GM19395 (cell line): ENCODE measurements around the gene ZNF792.
"Not testable (repeated sequence)": the region's sequence is repeated elsewhere in the genome, so short reads cannot be mapped to it uniquely, and the experiment has no call there.

Experiments
- ATAC-seq: cut with Tn5 transposase; IDR thresholded peaks from one replicate; pipeline ENCODE4 v1.9.1; 2021; ENCODE audit warnings: mild to moderate bottlenecking, moderate library complexity; ENCODE audit not compliant: unreplicated experiment

ZNF792 gene

DNA sequence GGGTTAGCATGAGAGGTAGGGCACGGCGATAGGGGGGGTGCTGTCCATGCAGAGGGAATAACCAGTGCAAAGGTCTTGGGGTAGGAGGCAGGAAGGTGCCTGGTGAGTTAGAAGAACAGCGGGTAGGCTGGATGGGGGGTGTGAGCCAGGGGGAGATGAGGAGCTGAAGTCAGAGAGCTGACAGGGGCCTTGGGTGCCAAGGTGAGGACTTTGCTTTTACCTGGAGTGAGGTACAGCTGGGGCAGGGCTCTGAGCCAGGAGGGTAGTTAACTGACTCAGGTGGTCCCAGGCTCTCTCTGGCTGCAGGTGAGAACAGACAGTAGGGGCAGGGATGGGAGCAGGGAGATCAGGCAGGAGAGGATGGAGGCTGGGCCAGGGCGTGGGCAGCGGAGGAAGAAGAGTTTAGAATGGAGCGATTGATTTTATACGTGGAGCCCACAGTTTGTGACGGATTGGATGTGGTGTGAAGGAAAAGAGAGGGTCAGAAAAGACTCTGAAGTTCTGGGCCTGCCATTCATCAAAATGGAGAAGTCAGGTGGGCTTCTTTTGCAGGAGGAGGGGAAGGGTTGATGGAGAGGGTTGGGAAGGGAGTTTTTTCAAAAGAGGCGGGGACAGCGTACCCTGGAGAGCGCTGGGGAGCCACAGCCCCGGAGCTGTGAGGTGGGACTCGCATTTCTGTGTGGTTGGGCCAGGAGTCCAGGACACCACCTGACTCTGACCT, 34.9 kb upstream of the ZNF792 start:
- ATAC-seq, result no peak

DNA sequence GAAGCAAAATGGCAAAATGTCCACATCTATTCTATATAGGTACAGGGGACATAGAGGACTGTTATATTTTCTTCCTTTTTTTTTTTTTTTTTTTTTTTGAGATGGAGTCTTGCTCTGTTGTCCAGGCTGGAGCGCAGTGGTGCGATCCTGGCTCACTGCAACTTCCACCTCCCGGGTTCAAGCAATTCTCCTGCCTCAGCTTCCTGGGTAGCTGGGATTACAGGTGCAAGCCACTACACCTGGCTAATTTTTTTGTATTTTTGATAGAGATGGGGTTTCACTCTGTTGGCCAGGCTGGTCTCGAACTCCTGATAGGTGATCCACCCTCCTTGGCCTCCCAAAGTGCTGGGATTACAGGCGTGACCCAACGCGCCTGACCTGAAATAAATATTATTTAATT, 34.2 kb upstream of the ZNF792 start:
- ATAC-seq, result not testable (repeated sequence)

DNA sequence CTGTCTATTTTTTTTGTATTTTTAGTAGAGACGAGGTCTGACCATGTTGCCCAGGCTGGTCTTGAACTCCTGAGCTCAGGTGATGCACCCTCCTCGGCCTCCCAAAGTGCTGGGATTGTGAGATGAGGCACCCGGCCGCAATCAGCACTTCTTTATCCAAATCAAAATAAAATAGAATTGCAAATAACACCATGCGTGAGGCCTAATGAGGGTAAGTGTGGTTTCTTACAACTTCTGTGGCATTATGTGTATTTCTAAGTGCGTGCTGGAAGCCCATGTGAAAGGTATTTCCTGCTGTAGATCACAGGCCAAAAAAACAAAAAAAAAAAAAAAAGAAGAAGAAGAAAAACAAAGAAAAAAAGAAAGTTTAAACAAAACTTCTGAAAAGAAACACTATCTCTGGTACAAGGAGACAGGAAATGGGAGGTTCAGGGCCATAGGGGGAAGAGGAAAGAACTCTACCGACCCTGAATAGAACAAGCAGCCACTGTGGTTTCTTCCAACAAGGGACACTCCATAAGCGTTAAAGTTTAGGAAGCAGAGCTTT, 33.1 kb upstream of the ZNF792 start:
- no peak for ATAC-seq

DNA sequence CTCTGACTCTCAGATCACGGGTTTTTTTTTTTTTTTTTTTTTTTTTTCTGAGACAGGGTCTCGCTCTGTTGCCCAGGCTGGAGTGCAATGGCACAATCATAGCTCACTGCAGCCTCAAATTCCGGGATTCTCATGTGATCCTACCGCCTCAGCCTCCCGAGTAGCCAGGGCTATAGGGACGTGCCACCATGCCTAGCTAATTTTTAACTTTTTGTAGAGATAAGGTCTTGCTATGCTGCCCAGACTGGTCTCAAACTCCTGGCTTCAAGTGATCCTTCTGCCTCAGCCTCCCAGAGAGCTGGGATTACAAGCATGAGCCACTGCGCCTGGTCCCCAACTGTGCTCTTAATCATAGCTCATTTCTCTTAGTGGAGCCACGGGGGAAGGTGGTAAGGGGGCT, 31.5 kb upstream of the ZNF792 start:
- ATAC-seq, result no peak

DNA sequence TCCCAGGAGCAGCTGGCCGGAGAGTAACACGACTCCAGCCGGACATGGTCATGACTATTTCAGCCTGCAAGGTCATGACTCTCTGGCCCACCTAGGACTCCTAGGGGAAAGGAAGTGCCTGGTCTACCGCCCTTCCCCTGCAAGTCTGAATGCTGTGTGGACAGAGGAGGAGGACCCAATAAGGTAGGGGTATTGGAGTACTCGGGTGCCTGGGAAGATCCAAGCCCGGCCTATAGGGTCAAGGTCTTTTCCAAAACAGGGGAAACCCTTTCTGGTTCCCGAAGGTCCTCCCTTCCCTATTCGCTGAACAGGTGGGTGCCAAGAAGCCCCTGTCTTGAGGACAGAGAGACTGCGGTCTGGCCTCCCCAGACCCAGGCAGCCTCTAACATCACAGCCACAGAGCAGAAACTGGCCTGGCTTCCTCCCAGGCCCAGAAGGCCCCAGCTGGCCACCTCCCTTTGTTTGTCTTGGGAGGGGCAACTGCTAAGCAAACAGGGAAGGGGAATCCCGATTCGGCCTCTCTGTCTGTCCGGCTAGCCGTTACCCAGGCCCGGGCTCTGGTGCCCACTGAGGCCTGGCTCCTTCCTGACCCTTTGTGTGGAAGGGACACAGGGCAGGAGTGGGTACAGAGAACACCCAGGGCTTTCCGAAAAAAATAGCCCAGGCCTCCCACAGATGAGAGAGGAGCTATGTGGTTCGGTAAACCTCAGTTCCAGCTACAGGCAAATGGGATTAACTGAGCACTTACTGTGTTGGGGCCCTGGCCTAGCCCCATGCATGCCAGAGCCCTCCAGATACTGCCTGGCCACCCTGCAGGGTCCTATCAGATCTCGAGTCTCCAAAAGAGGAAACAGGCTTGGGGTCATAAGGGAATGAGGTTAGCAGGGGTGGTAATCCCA, 30.9 kb upstream of the ZNF792 start:
- ATAC-seq, result no peak

GRCh38 chr19:34994286-34994642, 30.2 kb upstream of the ZNF792 start:
- ATAC-seq, result no peak

GRCh38 chr19:34992582-34992981, 28.6 kb upstream of the ZNF792 start:
- not testable (repeated sequence) for ATAC-seq

DNA sequence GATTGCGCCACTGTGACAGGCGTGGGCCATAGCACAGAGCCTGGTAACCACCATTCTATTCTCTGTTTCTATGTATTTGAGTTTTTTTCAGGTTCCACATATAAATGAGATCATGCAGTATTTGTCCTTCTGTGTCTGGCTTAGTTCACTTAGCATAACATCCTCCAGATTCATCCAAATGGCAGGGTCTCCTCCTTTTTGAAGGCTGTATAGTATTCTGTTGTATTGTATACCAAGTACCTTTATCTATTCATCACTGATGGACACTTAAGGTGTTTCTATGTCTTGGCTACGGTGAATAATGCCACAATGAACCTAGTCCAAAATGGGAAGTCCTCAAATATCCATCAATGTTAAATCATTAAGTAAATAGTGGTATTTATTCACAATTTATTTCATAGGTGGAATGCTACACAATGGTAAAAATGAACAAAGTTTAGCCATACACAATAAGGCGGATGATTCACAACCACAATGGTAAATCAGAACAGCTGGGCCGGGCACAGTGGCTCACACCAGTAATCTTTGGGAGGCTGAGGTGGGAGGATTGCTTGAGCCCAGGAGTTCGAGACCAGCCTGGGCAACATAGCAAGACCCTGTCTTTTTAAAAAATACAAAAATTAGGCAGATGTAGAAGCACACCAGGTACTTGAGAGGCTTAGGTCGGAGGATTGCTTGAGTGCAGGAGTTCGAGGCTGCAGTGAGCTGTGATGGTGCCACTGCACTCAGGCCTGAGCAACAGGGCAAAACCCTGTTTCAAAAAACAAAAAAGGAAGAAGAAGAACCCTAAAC, 27.7 kb upstream of the ZNF792 start:
- no peak for ATAC-seq

- no peak for ATAC-seq
Observed at GRCh38 chr19:34990578-34991192, 26.7 kb upstream of the ZNF792 start.

GRCh38 chr19:34989298-34989697, 25.3 kb upstream of the ZNF792 start:
- ATAC-seq, result no peak

- no peak for ATAC-seq
Observed at GRCh38 chr19:34988119-34988518, 24.1 kb upstream of the ZNF792 start.

GRCh38 chr19:34985249-34986022, 21.4 kb upstream of the ZNF792 start:
- ATAC-seq, result no peak

DNA sequence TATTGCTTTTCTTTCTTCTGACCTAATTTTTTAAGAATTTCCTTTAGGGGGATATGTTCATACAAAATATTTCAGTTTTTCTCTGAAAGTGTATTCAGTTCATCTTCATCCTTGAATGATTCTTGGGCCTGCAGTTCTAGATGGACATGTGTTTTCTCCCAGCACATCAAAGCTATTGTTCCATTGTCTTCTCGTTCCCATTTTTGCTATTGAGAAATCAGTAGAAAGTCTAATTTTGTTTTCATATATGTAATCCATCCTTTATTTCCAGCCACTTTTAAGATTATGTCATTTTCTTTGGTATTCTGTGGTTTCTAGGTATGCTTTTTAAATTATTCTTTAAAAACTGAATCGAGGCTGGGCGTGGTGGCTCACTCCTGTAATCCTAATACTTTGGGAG, 20.3 kb upstream of the ZNF792 start:
- no peak for ATAC-seq

- no peak for ATAC-seq
Observed at GRCh38 chr19:34983786-34984185, 19.8 kb upstream of the ZNF792 start.

DNA sequence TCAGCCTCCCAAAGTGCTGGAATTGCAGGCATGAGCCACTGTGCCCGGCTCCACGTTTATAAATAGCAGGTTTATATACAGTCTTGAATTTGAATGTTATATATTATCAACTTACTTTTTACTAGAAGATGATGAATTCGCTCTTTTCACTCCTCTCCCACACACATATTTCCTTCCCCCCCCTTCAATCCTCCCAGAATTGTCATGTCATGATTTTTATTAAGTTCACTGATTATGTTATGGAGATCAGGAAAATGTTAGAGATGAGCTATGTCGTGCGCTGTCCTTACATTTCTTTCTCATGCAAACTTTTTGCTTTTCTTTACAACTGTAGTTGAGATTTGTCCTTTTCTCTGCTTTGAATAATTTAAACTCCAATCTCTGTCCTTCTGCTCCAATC, 18.2 kb upstream of the ZNF792 start:
- no peak for ATAC-seq

- ATAC-seq, result no peak
Observed at GRCh38 chr19:34979819-34980640, 16.0 kb upstream of the ZNF792 start.

DNA sequence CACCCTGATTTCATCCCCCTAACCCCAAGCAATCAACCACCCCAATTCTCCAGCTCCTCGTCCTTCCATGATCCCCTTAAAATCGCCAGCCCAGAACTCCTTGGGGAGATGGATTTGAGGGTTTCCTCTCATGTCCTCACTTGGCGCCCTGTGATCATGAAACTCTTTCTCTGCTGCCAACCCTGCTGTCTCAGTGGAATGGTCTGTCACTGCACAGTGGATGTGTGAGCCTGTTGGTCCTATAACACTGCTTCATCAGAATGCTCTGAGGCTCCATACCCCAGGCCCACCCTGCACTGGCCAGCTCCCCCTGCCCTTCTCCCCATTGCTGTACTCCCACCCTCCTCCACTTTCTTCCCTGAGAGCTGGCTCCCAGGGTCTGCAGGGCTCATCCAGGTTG, 12.6 kb upstream of the ZNF792 start:
- ATAC-seq, result no peak

DNA sequence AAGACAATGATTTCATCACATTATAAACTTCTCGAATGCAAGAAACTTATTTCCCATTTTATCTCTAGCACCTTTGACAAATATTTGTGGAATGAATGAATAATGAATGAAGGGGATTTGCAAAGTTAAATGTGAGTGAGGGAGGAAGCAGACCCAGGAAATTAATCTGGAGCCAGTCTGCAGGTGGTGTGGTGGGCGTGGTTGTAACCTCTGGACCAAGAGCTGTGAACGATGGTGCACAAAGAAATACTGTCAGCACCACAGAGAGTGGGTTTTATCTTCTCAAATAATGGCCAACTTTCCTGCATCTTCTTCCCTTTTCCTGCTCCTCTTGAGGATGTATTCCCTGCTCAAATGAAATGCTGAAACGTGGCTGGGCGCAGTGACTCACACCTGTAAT, 11.0 kb upstream of the ZNF792 start:
- ATAC-seq, result no peak

DNA sequence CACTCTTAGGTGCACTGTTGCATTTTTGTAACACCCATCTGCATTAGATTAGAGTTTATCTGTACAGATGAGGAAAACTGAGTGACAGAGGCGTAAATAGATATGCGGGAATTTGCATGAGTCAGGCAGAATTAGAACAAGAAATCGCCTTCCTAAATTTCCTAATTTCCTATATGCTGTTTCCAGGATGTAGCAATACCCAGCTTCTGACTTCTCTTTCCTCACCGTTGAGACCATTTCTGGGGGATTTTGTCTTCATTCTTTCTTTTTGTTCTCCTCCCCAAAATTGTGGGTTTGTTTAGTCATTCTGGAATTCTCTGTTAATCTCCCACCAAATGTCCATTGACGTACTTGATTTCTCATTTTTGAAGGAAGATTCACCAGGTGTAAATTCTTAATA, 10.6 kb upstream of the ZNF792 start:
- no peak for ATAC-seq
